ENCODE data around the gene SPACA6. TPM values are rescaled to one million over a fixed set of nuclear protein-coding genes. Genes with fewer than 3 reads are reported as not detected.

SPACA6 gene
- total and polyA plus RNA-seq, 2 of the 8 experiments (the other 6 are each of a cell fraction or from before 2014, with no cell fraction given), result 7.1 to 7.5 TPM

DNA sequence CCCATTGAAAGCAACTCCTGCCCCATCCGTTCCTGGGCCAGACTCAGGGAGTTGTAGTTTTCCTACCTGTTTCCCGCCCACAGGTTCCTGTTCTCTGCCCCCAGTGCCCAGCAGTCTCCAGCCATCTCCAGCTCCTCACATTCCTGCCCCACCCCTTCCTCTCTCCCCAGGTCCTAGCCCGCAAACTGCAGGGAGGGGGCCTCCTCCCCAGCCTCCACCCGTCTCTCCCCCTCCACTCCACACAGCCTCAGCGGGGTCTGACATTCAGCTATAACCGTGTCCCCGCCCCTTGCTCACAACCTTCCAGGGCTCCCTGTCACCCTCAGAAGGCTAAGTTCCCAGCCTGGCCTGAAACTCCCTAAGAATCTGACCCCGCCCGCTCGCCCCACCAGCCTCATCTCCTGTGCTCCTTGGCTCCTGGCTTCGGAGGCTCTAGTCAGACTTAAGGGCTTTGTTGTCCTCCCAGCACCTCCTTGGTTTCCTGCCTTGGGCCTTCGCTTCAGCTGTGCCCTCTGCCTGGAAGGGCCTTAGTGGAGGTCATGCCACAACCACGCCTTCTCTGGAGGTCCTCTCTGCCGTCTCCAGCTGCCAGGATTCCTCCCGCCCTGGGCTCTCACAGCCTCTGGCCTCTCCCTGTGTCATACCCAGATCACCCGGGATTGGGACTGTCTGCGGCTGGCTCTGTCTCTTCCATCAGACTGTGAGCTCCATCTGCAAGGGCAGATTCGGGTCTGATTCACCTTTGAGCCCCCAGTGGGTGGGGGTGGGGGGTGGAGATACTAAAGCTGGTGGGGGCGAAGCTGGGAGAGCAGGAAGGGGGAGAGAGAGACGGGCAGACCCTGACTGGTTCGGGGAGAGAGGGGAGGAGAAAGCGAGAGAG is 5.1 kb upstream of the SPACA6 start:
- Histone ChIP-seq H3K18ac (ENCODE audit: extremely low read depth, low read length) (peak overlapping the region; percentile 96), H2BK120ac (replicated peaks; ENCODE audit: low read depth, low read length) (no peak overlapping the region), H3K79me1 (ENCODE audit: low read depth, low read length) (peaks cover 6% of the 10 kb centered on the region), H3K9me3 (ENCODE audit: insufficient read depth in 2 of 2, low read depth in 1 of 2, low read length in 1 of 2) (peaks cover 6 to 11% of the 10 kb centered on the region in 2 experiments; a peak in 3 of 4 replicates), H2BK12ac (ENCODE audit: low read depth, low read length) (peak overlapping the region; percentile 70; the same call in 1 of the 2 replicates), H3K23me2 (ENCODE audit: low read depth, low read length) (peaks cover 23% of the 10 kb centered on the region), H4K91ac (replicated peaks; ENCODE audit: insufficient read length, low read length) (no peak overlapping the region), H3K27ac (ENCODE audit: low read depth, low read length) (no peak overlapping the region), H3K4ac (replicated peaks; ENCODE audit: insufficient read length, low read depth, low read length) (no peak overlapping the region), H4K20me1 (replicated peaks in 1 of 2; ENCODE audit: control insufficient read depth in 1 of 2, insufficient read depth in 2 of 2, low read length in 2 of 2) (no peaks in the 10 kb centered on the region), H2AFZ (ENCODE audit: low read length) (peak overlapping the region; percentile 62), H3K23ac (ENCODE audit: insufficient read length) (no peak overlapping the region), H2BK5ac (ENCODE audit: low read depth, low read length) (peak overlapping the region; percentile 83; the same call in 1 of the 2 replicates), H3K36me3 (ENCODE audit: control insufficient read depth in 2 of 4, insufficient read depth in 4 of 4, low read length in 3 of 4) (no peaks in the 10 kb centered on the region), H2BK20ac (ENCODE audit: low read length) (no peak overlapping the region), H2AK5ac (ENCODE audit: low read depth, low read length) (no peak overlapping the region), H3K4me2 (ENCODE audit: insufficient read depth in 1 of 2, low read depth in 2 of 2, low read length in 2 of 2) (peak overlapping the region; percentile 78 to 97), H3K79me2 (ENCODE audit: control insufficient read depth in 1 of 2, insufficient read depth in 2 of 2, low read length in 2 of 2) (peaks cover 0 to 11% of the 10 kb centered on the region in 2 experiments; a peak in 2 of 4 replicates), H2BK15ac (ENCODE audit: low read length) (no peak overlapping the region), H3K14ac (ENCODE audit: insufficient read length) (no peak overlapping the region), H3K56ac (replicated peaks; ENCODE audit: insufficient read length, low read depth, low read length) (no peak overlapping the region), H3K4me1 (replicated peaks in 1 of 4; ENCODE audit: control insufficient read depth in 3 of 4, insufficient read depth in 4 of 4, low read length in 3 of 4) (peaks cover 0 to 18% (median 11%) of the 10 kb centered on the region in 4 experiments; a peak in 5 of 7 replicates), H4K5ac (ENCODE audit: insufficient read length, low read depth, low read length) (peak overlapping the region; percentile 6), H3K4me3 (ENCODE audit: extremely low read depth in 1 of 4, insufficient read depth in 2 of 4, low read depth in 3 of 4, low read length in 4 of 4) (peak overlapping the region; percentile 29 to 65 (median 58)), H3K9ac (replicated peaks in 1 of 4; ENCODE audit: extremely low read depth in 1 of 4, low read depth in 3 of 4, low read length in 3 of 4) (peak overlapping the region in 1 of 4 experiments; percentile 22; a peak in 2 of 7 replicates), H3K27me3 (replicated peaks in 1 of 4; ENCODE audit: control insufficient read depth in 3 of 4, extremely low read depth in 1 of 4, insufficient read depth in 3 of 4, low read length in 3 of 4) (no peaks in the 10 kb centered on the region), H4K8ac (ENCODE audit: extremely low read depth, insufficient read depth, low read length) (no peak overlapping the region)
- ChIA-PET CTCF (ENCODE audit: partially characterized antibody) (interaction anchor here (0.6 to 2.1 kb wide), 5 partner anchors 11 to 90 kb away, joined by 3 to 15 read pairs (median 3); no protein-coding TSS in a partner anchor), POLR2A (ENCODE audit: partially characterized antibody) (interaction anchor here (1.1 to 1.9 kb wide), 5 partner anchors 9 to 90 kb away, joined by 3 to 8 read pairs (median 4); no protein-coding TSS in a partner anchor)
- peak in 1 of 2 experiments; percentile 77 for DNase-seq (ENCODE audit: low read depth in 1 of 2, low spot score in 2 of 2)
- 3% methylated on average over 17 of the region's 22 CpGs; no CpG with 5 or more reads in 1 of the 2 experiments for WGBS, 2 experiments (ENCODE audit: extremely low coverage in 1 of 2, insufficient coverage in 1 of 2, insufficient read length in 1 of 2, insufficient replicate concordance in 2 of 2, low coverage in 1 of 2, low lambda C conversion rate in 2 of 2, missing lambda C conversion rate in 1 of 2)
- FAIRE-seq, result no peak
- TF ChIP-seq SAP30 (IDR thresholded peaks at IDR 0.05; ENCODE audit: insufficient read depth, insufficient replicate concordance, low read length) (peak; percentile 36), TEAD4 (IDR thresholded peaks at IDR 0.05; ENCODE audit: low read depth, low read length) (peak; percentile 59; the same call in 1 of the 2 replicates), EZH2 (IDR thresholded peaks at IDR 0.05; ENCODE audit: low read depth, low read length, severe bottlenecking) (no peak), KDM4A (IDR thresholded peaks at IDR 0.05; ENCODE audit: low read depth, low read length, severe bottlenecking) (peak; percentile 18)
